HG02642 (cell line): ENCODE measurements around the gene SSH3.

Experiments
- ATAC-seq: cut with Tn5 transposase; IDR thresholded peaks from one replicate; pipeline ENCODE4 v1.9.1; 2021; ENCODE audit warnings: mild to moderate bottlenecking; ENCODE audit not compliant: unreplicated experiment, poor library complexity

Gene SSH3

DNA sequence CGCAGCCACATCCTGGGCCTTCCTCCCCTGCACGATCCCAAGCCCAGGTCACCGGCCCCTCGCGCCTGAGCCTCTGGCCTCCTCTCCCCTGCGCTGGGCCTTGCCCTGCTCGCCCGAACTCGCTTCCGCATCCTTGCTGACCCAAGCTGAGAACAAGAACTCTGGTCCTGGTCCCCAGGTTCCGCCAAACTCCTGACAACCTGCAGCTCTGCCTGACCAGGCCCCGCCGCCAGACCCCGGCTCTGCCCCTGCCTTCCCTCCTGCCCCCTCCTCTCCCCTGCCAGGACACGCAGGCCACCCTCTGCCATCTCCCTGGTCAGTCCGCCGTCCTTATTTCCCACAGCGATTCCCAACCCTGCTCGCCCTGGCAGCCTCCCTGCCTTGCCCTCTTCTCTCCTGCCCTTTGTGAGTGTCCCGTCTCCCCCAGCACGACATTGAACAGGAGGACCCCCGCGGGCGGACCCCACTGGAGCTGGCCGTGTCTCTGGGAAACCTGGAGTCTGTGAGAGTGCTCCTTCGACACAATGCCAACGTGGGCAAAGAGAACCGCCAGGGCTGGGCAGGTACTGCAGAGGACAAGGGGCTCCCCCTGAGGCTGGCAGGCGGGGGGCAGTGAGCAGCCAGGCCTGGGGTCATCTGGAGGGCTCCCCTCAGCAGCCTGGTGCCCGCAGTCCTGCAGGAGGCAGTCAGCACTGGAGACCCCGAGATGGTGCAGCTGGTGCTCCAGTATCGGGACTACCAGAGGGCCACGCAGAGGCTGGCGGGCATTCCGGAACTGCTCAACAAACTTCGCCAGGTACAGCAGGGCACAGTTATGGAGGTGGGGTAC, 13.5 kb upstream of the SSH3 start:
- no peak for ATAC-seq

DNA sequence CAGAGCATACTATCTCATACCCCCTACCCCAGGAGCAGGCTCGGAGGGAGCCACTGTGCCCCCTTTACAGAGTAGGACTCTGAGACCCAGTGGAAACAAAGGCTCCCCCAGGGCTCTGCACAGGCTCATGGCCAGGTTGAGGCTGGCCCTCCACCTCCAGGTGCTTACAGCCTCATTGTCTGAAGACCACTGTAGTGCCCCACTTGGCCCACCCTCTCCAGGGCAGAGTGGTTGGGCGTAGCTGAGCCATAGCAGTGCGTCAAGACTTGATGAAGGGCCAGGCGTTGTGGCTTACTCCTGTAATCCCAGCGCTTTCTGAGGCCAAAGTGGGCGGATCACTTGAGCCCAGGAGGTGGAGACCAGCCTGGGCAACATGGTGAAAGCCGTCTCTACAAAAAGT, 12.5 kb upstream of the SSH3 start:
- no peak for ATAC-seq

DNA sequence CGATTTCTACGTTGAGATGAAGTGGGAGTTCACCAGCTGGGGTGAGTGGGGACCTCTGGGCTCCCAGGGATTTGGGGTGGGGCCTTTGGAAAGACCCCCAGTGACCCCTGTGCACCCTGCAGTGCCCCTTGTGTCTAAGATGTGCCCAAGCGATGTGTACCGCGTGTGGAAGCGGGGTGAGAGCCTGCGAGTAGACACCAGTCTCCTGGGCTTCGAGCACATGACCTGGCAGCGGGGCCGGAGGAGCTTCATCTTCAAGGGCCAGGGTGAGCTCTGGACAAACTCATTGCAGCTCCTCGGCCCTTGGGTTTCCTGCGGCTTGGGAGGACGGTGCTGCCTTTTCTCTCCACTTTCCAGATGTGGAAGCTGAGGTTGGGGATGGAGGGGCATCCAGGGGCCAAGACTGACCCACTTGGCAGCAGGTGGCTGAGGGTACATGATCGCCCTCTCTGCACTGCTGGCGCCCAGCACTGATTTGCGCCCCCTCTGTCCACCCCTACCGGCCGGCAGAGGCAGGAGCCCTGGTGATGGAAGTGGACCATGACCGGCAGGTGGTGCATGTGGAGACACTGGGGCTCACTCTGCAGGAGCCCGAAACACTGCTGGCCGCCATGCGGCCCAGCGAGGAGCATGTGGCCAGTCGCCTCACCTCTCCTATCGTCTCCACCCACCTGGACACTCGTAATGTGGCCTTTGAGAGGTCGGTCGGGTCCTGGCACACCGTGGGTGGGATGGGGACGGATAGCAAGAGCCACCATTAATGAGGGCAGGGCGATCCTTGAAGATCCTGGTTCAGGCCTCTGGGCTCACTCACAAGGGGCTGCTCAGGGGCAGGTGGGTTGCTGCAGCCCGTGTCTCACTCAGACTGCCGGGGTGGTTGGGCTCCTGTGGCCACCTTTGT, 11.6 kb upstream of the SSH3 start:
- ATAC-seq: no peak

DNA sequence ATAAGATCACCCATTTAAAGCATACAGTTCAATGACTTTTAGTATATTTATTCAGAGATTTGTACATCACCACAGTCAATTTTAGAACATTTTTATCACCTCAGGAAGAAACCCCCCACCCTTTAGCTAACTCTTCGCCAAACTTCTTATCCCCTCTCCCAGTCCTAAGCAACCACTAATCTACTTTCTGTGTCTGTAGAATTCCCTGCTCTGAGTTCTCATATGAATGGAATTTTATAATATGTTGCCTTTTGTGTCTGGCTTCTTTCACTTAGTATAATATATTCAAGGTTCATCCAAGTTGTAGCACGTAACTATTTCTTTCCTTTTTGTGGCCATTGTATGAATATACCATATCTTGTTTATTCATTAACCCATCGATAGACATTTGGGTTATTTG, 10.7 kb upstream of the SSH3 start:
- ATAC-seq: no peak

DNA sequence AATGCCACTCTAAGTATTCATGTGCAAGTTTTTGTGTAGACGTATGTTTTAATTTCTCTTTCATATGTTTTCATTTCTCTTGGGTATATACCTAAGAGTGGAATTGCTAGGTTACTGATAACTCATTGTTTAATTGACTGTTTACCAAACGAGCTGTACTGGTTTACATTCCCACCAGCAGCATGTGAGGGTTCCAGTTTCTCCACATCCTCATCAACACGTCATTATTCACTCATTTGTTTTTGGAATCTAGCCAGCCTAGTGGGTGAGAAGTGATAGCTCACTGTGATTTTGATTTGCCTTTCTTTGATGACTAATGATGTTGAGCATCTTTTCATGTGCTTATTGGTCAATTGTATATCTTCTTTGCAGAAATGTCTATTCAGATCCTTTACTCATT, 10.2 kb upstream of the SSH3 start:
- no peak for ATAC-seq

DNA sequence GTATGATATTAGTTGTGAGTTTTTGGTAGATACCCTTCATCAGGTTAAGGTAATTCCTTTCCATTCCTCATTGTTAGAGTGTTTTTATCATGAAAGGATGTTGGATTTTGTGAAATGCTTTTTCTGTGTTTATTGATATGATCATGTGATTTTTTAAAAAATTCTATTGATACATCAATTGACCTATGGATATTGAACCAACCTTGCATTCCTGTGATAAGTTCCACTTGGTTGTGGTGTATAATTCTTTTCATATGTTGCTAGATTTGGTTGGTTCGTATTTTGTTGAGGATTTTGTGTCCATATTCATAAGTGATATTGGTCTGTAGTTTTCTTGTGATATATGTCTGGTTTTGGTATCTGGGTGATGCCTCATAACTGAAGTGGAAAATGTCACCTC, 7.5 kb upstream of the SSH3 start:
- ATAC-seq: no peak

DNA sequence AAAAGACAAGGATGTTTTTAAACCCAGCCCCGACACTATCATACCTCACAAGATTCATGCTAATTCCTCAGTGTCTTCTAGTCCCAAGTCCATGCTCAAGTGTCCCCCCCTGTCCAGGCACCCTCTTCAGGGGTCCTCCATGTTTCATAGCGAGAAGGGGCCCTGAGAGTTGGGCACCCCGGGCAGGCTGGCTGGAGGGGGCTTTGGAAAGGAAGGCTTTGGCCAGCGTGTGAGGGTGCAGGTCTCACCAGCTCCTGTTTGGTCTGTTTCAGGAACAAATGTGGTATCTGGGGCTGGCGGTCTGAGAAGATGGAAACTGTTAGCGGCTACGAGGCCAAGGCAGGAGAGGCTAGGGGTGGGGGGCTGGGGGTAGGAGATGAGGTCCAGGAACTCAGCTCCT, 4.5 kb upstream of the SSH3 start:
- no peak for ATAC-seq

DNA sequence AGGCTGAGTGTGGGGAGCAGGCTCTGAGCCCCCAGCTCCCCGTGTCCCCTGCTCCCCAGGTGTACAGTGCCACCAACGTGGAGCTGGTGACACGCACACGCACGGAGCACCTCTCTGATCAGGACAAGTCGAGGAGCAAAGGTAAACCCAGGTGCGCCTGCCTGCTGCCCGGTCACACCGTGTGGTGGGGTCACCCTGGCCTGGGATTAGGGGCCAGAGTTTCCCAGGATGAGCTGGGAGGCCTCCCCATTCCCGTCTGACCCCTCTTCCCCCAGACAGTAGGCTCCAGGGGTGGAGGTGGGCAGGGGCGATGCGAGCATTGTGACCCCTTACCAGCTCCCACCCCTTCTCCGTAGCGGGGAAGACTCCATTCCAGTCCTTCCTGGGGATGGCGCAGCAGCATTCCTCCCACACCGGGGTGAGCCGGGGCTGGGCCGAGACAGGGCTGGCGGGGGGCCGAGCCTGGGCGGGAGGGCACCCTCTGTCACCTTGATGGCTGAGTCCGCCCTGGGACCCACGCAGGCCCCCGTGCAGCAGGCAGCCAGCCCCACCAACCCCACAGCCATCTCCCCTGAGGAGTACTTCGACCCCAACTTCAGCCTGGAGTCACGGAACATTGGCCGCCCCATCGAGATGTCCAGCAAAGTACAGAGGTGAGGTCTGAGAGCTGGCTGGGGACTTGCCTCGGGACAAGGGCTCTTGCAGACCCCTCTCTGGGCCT, 3.7 kb upstream of the SSH3 start:
- ATAC-seq: no peak

DNA sequence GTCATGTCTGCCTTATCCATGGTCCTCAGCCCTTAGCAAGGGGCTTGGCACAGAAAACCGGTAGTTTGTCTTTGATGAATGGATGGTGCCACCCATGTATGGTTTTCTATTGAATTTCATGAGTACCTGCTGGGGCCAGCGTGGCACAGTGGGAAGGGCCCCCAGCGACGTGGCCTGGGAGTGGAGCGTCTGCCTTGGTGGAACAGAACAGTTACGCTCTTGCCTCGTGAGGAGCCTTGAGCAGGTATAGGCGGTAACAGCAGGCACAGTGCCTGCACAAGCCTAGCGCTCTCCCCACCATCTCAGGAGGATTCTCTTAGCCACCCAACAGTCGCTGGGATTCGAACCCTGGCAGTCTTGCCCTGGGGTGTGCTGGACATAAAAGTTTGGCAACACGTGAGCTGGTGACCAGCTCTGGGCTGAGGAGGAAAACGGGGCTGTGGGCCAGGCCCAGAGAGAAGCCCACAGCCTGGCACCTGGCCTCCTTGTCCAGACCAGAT, 3.0 kb upstream of the SSH3 start:
- ATAC-seq: no peak

DNA sequence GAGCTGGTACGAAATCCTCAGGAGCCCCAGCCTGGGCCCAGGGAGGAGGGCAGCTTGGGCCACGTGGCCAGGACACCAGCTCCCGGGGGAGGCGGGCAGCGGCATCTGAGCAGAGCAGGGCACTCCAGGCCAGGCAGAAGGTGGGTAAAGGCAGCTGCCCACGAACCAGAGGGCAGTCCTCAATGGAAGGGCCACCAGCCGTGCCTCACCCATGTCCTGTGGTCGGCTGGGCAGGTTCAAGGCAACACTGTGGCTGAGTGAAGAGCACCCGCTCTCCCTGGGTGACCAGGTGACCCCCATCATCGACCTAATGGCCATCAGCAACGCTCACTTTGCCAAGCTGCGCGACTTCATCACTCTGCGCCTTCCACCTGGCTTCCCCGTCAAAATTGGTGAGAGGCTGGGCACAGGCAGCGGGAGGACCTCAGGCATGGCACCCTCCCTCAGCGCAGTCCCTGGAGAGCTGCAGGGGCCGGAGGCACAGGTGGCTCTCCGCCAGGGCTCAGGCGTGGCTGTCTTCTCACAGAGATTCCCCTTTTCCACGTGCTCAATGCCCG, 2.5 kb upstream of the SSH3 start:
- no peak for ATAC-seq

DNA sequence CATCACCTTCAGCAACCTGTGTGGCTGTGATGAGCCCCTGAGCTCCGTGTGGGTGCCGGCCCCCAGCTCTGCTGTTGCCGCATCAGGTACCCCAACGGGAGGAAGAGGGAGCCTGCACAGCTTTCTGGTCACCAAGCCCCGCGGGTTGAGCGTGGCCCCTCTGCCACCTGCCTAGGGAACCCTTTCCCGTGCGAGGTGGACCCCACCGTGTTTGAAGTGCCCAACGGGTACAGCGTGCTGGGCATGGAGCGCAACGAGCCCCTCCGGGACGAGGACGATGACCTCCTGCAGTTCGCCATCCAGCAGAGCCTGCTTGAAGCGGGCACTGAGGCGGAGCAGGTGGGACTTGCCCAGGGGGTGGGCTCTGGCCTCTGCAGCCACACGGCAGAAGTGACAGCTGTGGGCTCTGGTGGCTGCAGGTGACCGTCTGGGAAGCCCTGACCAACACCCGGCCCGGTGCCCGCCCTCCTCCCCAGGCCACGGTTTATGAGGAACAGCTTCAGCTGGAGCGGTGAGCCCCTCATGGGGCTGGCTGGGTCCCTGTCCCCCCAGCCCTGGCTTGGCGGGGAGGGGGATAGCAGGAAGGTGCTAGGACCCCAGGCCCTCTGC, 1.9 kb upstream of the SSH3 start:
- no peak for ATAC-seq

DNA sequence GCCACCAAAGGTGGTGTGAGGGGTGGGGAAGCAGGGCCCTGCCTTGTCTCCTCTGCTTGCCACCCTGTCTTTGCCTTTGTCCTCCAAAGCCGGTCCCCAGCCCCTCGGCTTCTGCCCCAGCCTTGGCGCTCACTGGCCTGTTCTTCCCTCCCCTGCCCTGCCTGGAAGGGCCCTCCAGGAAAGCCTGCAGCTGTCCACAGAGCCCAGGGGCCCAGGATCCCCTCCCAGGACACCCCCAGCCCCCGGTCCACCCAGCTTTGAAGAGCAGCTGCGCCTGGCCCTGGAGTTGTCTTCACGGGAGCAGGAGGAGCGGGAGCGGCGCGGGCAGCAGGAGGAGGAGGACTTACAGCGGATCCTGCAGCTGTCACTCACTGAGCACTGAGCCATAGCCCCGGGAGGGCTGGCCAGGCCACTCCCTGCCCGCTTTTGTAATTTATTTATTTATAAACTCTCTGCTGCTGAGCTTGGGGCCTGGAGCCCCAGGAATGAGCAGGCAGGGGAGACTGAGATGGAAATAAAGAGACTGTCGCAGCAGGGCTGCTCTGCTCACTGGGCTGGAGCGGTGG, 1.3 kb upstream of the SSH3 start:
- ATAC-seq: no peak

DNA sequence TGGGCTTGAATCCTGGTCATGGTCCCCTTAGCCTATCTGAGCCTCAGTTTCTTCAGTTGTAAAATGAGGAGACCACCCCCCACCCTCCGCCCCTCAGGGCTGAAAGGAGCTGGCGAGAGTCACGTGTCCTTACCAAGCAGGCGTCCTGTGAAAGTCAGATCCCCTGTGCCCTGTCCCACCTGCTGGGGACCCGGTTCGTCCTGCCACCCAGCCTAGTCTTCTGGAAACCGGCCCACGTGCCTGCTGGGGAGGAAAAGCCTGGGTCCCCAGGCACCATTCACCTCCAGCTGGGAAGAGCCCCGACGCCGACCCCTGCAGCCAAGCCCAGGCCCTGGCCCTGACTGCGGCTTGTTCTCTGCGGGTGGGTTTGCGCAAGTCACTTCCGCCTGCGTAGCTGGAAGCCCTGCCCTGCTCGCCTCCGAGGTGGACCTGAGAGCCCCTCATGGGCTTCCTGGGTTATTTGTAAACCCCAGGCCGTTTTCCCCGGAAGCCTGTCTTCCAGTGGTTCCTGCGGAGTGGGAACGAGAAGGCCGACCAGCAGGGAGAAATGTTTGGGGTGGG, 679 bp upstream of the SSH3 start:
- ATAC-seq: no peak

DNA sequence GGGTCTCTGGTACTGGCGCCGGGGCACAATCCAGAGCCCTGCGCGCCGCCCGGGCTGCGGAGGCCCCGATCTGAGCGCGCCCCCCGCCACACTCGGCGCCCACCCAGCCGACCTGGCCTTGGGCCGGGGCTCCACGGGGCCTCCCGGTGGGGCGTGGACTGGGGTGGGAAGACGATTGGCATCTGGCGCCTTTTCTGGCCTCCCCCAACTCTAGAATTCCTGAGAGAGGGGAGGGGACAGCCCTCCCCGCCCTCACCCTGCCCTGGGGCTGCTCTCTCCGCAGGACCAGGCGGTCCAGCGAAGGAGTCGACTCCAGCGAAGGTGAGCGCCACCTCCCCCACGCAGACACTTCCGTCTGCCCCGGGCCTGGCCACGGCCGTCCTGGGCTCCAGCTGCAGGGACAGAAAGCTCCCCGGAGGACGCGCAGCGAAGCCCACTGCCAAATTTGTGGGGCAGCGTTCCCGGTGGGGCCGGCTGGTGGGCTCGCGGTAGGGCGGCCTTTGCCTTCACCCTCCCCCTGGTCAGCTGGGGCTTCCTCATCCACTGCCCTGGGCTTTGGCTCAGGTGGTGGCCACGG, 593 bp downstream of the SSH3 start:
- peak; percentile 8 for ATAC-seq

DNA sequence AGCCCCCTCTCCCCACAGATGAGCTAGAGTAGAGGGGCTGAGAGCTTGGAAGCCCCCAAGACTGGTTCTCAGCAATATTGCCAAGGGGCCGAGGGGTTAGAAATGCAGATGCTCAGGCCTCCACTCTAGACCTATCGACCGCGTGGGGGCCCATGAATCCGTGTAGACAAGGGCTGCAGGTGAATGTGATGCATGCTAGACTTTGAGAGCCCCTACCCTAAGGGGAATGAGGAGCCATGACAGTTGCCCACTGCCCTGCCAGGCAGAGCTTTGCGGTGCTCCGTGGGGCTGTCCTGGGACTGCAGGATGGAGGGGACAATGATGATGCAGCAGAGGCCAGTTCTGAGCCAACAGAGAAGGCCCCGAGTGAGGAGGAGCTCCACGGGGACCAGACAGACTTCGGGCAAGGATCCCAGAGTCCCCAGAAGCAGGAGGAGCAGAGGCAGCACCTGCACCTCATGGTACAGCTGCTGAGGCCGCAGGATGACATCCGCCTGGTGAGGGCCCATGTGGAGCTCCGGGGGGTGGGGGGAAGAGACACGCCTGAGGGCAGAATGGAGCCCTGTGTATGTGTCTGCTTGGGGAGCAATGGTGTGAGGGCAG, 1.3 kb downstream of the SSH3 start:
- no peak for ATAC-seq

DNA sequence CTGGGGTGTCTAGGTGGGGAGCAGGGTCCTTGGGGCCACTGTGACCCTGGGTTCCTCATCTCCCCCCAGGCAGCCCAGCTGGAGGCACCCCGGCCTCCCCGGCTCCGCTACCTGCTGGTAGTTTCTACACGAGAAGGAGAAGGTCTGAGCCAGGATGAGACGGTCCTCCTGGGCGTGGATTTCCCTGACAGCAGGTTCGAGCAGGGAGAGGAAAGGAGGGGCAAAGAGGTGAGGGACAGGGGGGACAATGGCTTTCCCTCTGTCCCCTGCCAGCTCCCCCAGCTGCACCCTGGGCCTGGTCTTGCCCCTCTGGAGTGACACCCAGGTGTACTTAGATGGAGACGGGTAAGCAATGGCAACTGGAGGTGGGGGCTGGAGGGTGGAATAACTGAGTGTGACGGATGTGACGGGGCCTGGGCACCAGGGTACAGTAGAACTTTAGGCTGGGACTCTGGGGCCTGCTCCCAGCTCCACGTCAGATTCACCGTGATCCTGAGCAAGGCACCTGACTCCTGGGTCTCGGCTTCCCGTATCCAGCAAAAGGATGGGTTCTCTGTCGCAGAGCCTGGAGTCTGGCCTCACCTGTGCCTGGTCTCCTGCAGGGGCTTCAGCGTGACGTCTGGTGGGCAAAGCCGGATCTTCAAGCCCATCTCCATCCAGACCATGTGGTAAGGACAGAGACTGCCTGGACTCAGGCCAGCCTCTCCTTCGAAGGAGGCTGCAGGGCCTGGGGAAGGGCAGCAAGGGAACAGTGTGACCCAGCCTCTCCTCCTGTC, 3.6 kb downstream of the SSH3 start:
- ATAC-seq: no peak

DNA sequence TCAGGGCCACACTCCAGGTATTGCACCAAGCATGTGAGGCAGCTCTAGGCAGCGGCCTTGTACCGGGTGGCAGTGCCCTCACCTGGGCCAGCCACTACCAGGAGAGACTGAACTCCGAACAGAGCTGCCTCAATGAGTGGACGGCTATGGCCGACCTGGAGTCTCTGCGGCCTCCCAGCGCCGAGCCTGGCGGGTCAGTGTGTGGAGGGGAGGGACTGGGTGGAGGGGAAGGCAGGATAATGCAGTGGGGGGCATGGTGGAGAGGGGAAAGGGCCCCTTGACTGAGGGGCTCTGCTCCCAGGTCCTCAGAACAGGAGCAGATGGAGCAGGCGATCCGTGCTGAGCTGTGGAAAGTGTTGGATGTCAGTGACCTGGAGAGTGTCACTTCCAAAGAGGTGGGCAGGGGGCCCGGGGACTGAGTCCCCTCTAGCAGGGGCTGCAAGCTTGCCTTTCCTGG, 4.2 kb downstream of the SSH3 start:
- no peak for ATAC-seq
